ENCODE measurements around the gene ITM2C. TPM values are rescaled to one million over a fixed set of nuclear protein-coding genes. Genes with fewer than 3 reads are reported as not detected.

ITM2C gene
- total and polyA plus RNA-seq, 2 experiments from 2014 or later, result 241 to 367 TPM

- TF ChIP-seq REST (IDR thresholded peaks at IDR 0.05; ENCODE audit: unreplicated experiment), result no peak
- TF ChIP-seq JUNB (IDR thresholded peaks at IDR 0.05; ENCODE audit: unreplicated experiment), result no peak
- TF ChIP-seq POLR2AphosphoS5 (IDR thresholded peaks at IDR 0.05; ENCODE audit: low read depth), result no peak
- TF ChIP-seq STAT1 (IDR thresholded peaks at IDR 0.05; ENCODE audit: unreplicated experiment), result no peak
- no peak for TF ChIP-seq ZNF331 (CRISPR knock-in tag; IDR thresholded peaks at IDR 0.05; ENCODE audit: low read depth)
- no peak for TF ChIP-seq EZH2phosphoT487 (IDR thresholded peaks at IDR 0.05; ENCODE audit: unreplicated experiment)
- no peak for TF ChIP-seq CREB1 (CRISPR knock-in tag; IDR thresholded peaks at IDR 0.05; ENCODE audit: low read depth)
- TF ChIP-seq NANOG (IDR thresholded peaks at IDR 0.05; ENCODE audit: borderline replicate concordance), result no peak
- no peak for TF ChIP-seq ZNF114 (CRISPR knock-in tag; IDR thresholded peaks at IDR 0.05)
These were observed 6.8 kb downstream of the ITM2C start (continued) for GRCh38 chr2:230871361-230872150.

- Histone ChIP-seq H3K4me2 (no peak overlapping the region), H3K4me3 (no peak overlapping the region), H3K4me1 (ENCODE audit: insufficient read depth) (peaks cover 47% of the 10 kb centered on the region), H3K27me3 (ENCODE audit: insufficient read depth) (no peaks in the 10 kb centered on the region), H3K79me2 (replicated peaks; ENCODE audit: insufficient read depth) (peaks cover 72% of the 10 kb centered on the region), H3K27ac (ENCODE audit: low read depth) (no peak overlapping the region), H4K20me1 (replicated peaks; ENCODE audit: insufficient read depth) (peaks cover 29% of the 10 kb centered on the region), H3K9me2 (ENCODE audit: insufficient read depth) (no peaks in the 10 kb centered on the region), H3K36me3 (ENCODE audit: insufficient read depth) (peaks cover 12% of the 10 kb centered on the region), H3F3A (replicated peaks; ENCODE audit: low read depth) (0 out of 2 replicates have a peak, but pooled peaks cover 8% of the 10 kb centered on the region), H2AFZ (no peak overlapping the region)
- H3K27ac Mint-ChIP-seq, result peak overlapping the region; percentile 84; the same call in 1 of the 2 replicates
- no peak for TF ChIP-seq NANOG (IDR thresholded peaks at IDR 0.05; ENCODE audit: borderline replicate concordance)
- TF ChIP-seq CTCF (conservative IDR thresholded peaks at IDR 0.05; ENCODE audit: low read depth in 2 of 2), result no peak
- TF ChIP-seq STAT1 (IDR thresholded peaks at IDR 0.05; ENCODE audit: unreplicated experiment), result no peak
- no peak for TF ChIP-seq CREB1 (CRISPR knock-in tag; IDR thresholded peaks at IDR 0.05; ENCODE audit: low read depth)
- TF ChIP-seq ZNF331 (CRISPR knock-in tag; IDR thresholded peaks at IDR 0.05; ENCODE audit: low read depth), result no peak
- TF ChIP-seq JUNB (IDR thresholded peaks at IDR 0.05; ENCODE audit: unreplicated experiment), result no peak
- no peak for TF ChIP-seq POLR2AphosphoS5 (IDR thresholded peaks at IDR 0.05; ENCODE audit: low read depth)
- TF ChIP-seq EZH2phosphoT487 (IDR thresholded peaks at IDR 0.05; ENCODE audit: unreplicated experiment), result no peak
- no peak for TF ChIP-seq REST (IDR thresholded peaks at IDR 0.05; ENCODE audit: unreplicated experiment)
- H3K9me3 Mint-ChIP-seq, result no peaks in the 10 kb centered on the region
- peaks cover 53% of the 10 kb centered on the region for H3K4me1 Mint-ChIP-seq
- peaks cover 15% of the 10 kb centered on the region for H3K27me3 Mint-ChIP-seq (ENCODE audit: insufficient read depth, low read depth, poor library complexity)
- DNase-seq (ENCODE audit: low spot score) (no peak), ATAC-seq (no peak)
- H3K36me3 Mint-ChIP-seq (ENCODE audit: low read depth), result peaks cover 54% of the 10 kb centered on the region
- H3K4me3 Mint-ChIP-seq, result no peak overlapping the region
These were observed 7.6 kb downstream of the ITM2C start for GRCh38 chr2:230872151-230872967.
